Endometrium (tissue), 2 donors: Measurements from ENCODE around the gene SIAH2.

Experiments
- FAIRE-seq: peaks from 2 replicates; lab custom pipeline; 2012; peaks lifted over from hg19 to GRCh38; lab: Jason Lieb, UNC
- donor health status: control.
- donor health status: control.

The SIAH2 gene

GRCh38 chr3:150747886-150748683, 14.9 kb downstream of the SIAH2 start:
- no peak for FAIRE-seq

GRCh38 chr3:150746791-150747590, 16.0 kb downstream of the SIAH2 start:
- no peak for FAIRE-seq

DNA sequence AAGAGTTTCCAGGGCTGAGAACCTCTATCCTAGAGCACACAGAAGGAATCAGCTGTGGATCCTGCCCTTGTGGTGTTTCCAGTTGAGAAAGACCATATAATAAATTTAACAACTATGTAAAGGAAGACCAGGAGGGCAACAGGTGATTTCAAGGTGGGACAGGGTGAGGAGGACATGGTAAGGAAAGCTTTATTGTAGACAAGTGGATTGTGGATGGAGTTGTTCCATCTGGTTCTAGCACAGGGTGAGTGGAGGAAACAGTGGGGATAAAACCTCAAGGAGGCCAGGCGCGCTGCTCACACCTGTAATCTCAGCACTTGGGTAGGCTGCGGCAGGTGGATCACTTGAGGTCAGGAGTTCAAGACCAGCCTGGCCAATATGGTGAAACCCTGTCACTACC, 17.1 kb downstream of the SIAH2 start:
- no peak for FAIRE-seq

- no peak for FAIRE-seq
Measured at GRCh38 chr3:150744919-150745211, 18.1 kb downstream of the SIAH2 start.

DNA sequence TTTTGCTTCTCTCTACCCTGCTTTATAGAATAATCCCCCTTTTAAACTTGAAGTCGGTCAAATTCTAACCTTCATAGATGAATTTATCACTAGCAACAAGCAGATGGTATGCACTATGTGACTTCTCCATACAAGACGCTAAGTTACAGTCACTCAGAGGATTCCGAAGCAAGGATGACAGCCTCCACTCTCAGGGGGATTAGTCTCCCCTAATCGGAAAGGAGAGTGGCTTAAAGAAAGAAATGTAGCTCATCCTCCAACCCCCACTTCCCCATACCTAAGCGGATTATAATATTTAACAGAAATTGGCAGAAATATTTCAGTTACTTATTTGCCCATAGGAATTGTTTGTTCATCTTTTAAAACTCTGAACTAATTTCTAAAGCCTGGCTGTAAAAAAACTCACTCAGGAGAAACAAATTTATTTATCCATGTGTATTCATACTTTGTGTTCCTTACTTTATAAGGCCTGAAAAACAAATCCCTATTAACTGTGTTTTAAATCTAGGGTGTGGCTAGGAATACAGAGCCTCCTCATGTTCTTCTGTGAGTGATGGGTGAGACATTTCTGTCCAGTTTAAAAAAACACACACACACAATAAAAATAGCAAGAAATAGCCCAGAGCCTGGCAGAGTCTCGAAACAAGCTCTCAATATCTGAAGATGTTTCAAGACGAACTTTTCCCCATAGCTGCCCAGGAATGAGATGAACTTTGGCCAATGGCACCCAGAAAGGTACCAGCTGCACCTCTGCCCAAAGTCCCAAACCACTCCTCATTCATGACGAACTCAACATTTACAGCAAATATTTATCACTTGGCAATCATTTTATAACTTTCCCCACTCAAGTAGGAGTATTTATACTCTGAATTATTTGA, 18.7 kb downstream of the SIAH2 start:
- FAIRE-seq, result no peak

DNA sequence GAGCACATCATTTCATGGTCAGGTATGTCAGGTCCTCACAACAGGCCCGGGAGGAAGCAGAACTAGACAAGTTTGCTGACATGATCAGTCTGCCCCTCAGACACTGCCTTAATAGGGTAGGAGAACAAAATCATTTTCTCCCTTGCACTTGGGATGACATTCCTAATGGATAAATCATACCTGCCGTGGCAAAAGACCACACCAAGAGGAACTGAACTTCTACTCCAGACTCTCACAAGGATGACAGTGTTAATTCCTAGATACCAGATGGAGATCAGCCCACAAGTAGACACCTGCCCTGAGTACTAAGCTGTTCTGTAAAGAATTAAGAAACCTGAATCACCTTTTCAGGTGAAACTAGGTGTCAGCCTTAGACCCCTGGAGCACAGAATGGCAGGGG, 19.5 kb downstream of the SIAH2 start:
- no peak for FAIRE-seq

- FAIRE-seq, result no peak
Measured at GRCh38 chr3:150742679-150743078, 20.3 kb downstream of the SIAH2 start.

DNA sequence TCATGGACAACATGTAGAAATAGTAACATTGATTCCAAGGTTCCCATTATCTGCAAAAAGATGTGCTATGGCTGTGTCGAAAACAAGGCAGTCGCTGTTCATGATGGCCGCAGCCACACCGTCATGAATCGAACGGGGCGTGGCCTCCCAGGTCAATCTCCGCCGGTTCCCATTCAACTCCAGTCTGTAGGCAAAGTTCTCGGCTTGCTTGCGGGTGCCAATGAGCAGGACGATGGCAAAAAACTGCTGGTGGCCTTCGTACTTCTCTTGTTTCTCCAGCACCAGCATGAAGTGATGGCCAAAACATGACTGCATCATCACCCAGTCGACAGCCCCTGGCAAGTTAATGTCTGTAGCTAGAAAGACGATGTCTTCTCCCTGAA, 20.8 kb downstream of the SIAH2 start:
- no peak for FAIRE-seq

DNA sequence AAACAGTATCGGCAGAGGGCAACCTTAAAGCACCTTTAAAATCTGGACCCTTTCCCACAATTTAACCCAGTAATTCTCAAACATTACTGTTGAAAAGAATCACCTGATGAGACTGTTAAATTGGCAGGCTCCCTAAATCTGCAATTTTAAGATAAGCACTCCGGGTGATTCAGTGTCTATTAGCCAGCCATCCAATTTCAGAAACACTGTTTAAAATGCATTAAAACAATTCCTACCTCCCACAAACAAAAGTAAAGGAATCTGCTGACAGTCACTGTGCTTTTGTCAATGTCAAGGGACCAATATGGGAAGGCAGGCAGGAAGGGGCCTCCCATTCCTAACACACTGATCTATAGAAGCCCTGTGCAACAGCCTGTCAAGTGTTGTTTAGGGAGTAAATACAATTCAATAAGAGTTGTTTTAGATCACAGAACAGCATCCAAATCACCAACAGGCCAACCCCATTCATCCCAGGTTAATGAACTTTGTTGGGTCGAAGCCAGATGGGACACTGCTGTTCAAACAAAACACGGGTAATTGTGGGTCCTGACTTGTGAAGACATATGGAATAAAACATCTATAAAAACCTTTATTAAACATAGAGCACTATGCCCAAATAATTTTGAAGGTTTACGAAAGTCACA, 21.4 kb downstream of the SIAH2 start:
- no peak for FAIRE-seq

- no peak for FAIRE-seq
Measured at GRCh38 chr3:150740733-150741496, 22.1 kb downstream of the SIAH2 start.

- no peak for FAIRE-seq
Measured at GRCh38 chr3:150739877-150740645, 22.9 kb downstream of the SIAH2 start.

DNA sequence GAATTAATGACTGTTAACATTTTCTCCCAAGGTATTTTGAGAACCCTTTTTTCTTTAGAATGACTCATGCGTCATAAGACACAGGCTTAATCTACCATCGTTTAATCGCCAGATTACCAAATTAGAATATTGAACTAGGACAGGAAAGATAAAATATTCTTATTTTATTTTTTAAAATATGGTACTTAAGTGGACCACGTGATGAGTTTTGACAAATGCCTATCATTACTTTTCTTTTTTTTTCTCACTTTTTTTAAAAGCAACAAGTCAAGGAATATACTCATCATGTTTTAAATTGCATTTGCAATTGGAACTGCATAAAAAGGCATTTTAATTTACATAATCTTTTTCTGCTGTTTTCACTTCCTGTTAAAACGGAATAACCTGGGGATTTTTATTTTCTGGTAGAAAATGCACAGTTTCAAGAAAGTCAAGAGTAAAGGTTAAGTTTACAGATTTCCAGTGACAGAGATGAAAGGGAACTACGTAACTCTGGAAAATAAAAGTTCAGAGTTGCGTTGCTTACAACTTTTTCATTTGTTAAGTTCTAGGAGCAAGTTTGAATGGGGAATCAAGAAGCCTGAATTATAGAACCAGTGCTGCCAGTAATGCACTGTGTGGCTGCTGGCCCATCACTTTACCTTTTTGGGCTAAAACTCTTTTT, 23.6 kb downstream of the SIAH2 start:
- FAIRE-seq, result no peak

- FAIRE-seq, result no peak
Measured at GRCh38 chr3:150738688-150739087, 24.3 kb downstream of the SIAH2 start.

- no peak for FAIRE-seq
Measured at GRCh38 chr3:150737874-150738679, 24.9 kb downstream of the SIAH2 start.

- no peak for FAIRE-seq
Measured at GRCh38 chr3:150736903-150737832, 25.8 kb downstream of the SIAH2 start.

GRCh38 chr3:150736316-150736719, 26.7 kb downstream of the SIAH2 start:
- no peak for FAIRE-seq

DNA sequence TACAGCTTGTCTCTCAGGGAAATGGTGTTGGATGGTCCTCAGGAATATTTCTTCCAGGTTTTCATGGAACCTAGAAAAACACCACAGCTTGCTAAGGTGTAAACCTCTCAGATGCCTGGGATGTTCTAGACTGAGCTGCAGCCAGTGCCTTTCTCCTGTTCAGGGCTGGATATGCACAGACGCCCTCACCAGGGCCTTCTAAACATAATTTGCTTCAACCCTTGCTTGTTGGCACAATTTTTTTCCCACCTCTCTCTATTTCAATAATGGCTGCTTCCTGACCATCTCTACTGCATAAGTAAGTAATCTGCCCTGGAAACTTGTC, 28.2 kb downstream of the SIAH2 start:
- FAIRE-seq, result no peak
